Breast epithelium (tissue), 3 donors: ENCODE results near the gene MYLK2.

Source experiments
- CTCF ChIP-seq, 3 donors: fragments of 450-650 bp; IDR thresholded peaks; one replicate each; pipeline ENCODE4 v1.5.1; 2016 to 2017; ENCODE audit warnings: antibody characterized with exemption in 3 of 3, mild to moderate bottlenecking in 3 of 3, moderate library complexity in 3 of 3
- POLR2A ChIP-seq: fragments of 450-650 bp; IDR thresholded peaks from one replicate; pipeline ENCODE4 v1.6.1; 2016; ENCODE audit warnings: antibody characterized with exemption, mild to moderate bottlenecking, moderate library complexity
- POLR2AphosphoS5 ChIP-seq, 3 donors: sonication (generic); formaldehyde crosslinking; IDR thresholded peaks; one replicate each; pipeline ENCODE4 v1.6.1; 2017; ENCODE audit warnings: antibody characterized with exemption in 3 of 3

DNA sequence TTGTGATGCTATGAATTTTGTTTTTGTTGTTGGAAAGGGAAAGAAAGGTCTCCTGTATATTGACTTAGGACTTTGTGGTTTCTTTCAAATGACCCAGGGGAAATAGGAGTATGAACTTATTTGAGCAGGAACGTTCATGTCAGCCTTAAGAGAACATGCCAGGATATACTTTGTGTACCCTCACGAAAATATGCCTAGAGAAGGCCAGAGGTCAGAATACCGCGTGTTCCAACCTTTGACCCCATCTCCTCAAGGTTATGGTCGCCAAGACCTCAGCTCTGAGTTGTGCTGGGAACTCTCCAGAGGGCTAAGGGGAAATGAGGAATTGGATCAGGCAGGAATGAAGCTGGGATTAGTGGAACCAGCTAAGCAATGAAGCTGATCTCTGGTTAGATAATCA is 62.8 kb downstream of the MYLK2 start:
- TF ChIP-seq POLR2AphosphoS5 (IDR thresholded peaks at IDR 0.05) (no peak), CTCF (IDR thresholded peaks at IDR 0.05) (no peak), POLR2A (no peak)
